ENCODE measurements around the gene DLG2.

DNA sequence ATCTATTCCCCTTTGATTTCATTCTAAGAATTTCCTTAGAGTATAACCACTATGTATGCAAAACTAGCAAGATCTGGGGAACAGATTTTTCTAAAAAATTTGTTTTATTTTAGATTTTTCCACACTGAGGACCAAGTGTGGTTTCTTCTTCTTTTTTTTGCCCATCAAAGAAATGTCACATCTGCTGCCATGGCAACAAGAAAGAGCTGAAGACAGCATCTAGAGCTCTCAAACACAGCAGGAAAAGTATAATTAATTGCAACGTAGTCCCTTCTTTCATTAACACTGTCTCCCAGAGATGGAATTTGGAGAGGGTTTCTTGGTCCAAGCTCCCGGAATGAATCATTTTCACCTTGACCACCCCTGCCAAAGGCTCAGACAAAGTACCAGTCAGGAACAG, 2084.3 kb downstream of the DLG2 start:
- TF ChIP-seq TAF1 (IDR thresholded peaks at IDR 0.05; ENCODE audit: low read depth, low read length) (no peak), POLR2AphosphoS5 (IDR thresholded peaks at IDR 0.05; ENCODE audit: low read depth, low read length) (no peak), POLR2A (IDR thresholded peaks at IDR 0.05; ENCODE audit: low read depth, low read length) (no peak), POU2F2 (IDR thresholded peaks at IDR 0.05; ENCODE audit: low read depth, low read length) (no peak), PAX5 (IDR thresholded peaks at IDR 0.05; ENCODE audit: insufficient read depth, low read length, severe bottlenecking) (no peak), SPI1 (IDR thresholded peaks at IDR 0.05; ENCODE audit: low read depth, low read length) (no peak)

All from GM12891 (cell line).